Activated T-cell treated with anti-CD3 and anti-CD28 coated beads, Interleukin-2, amount 50 U/mL, for 4 hours (primary cell): Measurements from ENCODE around the gene TSPAN4. TPM values are rescaled to one million over a fixed set of nuclear protein-coding genes. Genes with fewer than 3 reads are reported as not detected.

ENCODE experiments used
- ATAC-seq, 2 donors: fragments of 200-7000 bp; cut with Tn5 transposase; one replicate each; pipeline ENCODE4 v1.10.0; 2021
- DNase-seq: peaks from one replicate; pipeline ENCODE4 v3.0.0-alpha.2; 2020
- H3K27me3 Mint-ChIP-seq: one replicate; pipeline ENCODE4 v1.8.0; 2021; ENCODE audit warnings: low read depth, mixed read lengths
- H3K36me3 Mint-ChIP-seq: one replicate; pipeline ENCODE4 v1.8.0; 2022; ENCODE audit warnings: mixed read lengths; ENCODE audit not compliant: insufficient read depth
- H3K4me1 Mint-ChIP-seq: one replicate; pipeline ENCODE4 v1.8.0; 2021; ENCODE audit warnings: low read depth, mixed read lengths
- H3K4me3 Mint-ChIP-seq: one replicate; pipeline ENCODE4 v1.8.0; 2021; ENCODE audit warnings: mild to moderate bottlenecking, moderate library complexity, mixed read lengths
- H3K9me3 Mint-ChIP-seq: one replicate; pipeline ENCODE4 v1.8.0; 2021; ENCODE audit warnings: mixed read lengths
- total RNA-seq, 3 donors: library from RNA; stranded (reverse); gene quantifications; one replicate each; pipeline ENCODE4 v1.2.1, GENCODE V29; 2021

The TSPAN4 gene
- total RNA-seq, 3 donors from 2014 or later, result 4.6 to 6.0 (median 5.7) TPM

DNA sequence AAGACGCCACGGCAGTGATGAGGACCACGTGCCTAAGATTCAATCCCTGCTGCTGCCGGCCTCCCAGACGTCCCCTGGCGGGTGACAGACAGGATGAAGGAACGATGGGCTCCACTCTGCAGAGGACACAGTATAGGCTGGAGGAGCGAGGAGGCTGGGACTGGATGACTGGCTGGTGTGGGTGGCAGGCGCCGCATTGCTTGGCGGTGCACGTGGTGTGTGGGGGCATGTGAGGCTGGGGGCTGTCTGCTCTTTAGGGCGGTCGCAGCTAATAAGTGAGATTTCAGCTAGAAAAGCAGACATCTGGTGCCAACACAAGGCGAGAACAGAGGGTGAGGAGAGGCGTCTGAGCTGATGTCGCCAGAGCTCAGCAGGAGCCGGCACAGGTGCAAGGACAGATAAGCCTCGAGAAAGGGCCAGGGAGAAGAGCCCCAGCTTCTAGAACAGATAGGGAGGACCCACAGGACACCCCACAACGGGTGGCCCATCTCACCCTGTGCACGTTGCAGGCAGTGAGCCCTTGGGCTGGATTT, 33.2 kb downstream of the TSPAN4 start:
- H3K36me3 Mint-ChIP-seq, result peaks cover 27% of the 10 kb centered on the region
- no peak overlapping the region for H3K4me3 Mint-ChIP-seq
- H3K27me3 Mint-ChIP-seq, result no peaks in the 10 kb centered on the region
- H3K9me3 Mint-ChIP-seq, result no peaks in the 10 kb centered on the region
- no peak for DNase-seq
- no peaks in the 10 kb centered on the region for H3K4me1 Mint-ChIP-seq
- no peak for ATAC-seq

DNA sequence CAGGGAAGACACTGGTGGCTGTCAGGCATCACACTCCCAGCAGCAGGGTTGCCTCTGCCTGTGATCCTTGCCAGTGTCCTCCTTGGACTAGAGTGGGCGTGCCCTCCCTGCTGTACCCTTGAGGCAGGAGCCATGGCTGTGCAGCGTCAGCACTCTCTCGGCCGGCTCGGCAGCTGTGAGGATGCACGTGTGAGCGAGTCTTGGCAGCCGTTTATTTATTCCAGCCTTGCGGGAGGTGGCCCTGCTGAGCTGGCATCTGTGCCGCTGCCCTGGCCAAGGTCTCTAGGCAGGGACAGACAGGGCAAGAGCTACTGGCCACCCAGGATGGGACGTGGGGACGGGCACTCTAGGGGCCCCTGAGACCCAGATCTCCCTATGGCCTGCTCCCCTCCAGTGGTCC, 33.9 kb downstream of the TSPAN4 start:
- no peak for ATAC-seq
- Mint-ChIP-seq H3K4me3 (no peak overlapping the region), H3K9me3 (no peaks in the 10 kb centered on the region), H3K36me3 (peaks cover 30% of the 10 kb centered on the region), H3K4me1 (no peaks in the 10 kb centered on the region), H3K27me3 (no peaks in the 10 kb centered on the region)
- DNase-seq, result no peak

DNA sequence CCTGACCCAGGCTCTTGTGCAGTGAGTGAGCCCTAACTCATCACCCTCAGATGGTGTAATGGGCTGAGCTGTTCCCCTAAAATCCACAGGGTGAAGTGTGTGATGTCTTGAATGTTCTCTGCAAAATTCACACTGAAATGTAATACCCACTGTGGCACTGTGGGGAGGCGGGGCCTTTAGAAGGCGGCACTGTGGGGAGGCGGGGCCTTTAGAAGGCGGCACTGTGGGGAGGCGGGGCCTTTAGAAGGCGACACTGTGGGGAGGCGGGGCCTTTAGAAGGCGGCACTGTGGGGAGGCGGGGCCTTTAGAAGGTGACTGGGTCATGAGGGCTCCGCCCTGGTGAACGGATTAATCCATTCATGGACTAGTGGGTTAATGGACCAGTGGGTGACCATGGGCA, 34.9 kb downstream of the TSPAN4 start:
- Mint-ChIP-seq H3K4me3 (no peak overlapping the region), H3K9me3 (no peaks in the 10 kb centered on the region), H3K27me3 (no peaks in the 10 kb centered on the region), H3K36me3 (peaks cover 33% of the 10 kb centered on the region), H3K4me1 (no peaks in the 10 kb centered on the region)
- no peak for DNase-seq
- peak; percentile 66 to 74 for ATAC-seq

DNA sequence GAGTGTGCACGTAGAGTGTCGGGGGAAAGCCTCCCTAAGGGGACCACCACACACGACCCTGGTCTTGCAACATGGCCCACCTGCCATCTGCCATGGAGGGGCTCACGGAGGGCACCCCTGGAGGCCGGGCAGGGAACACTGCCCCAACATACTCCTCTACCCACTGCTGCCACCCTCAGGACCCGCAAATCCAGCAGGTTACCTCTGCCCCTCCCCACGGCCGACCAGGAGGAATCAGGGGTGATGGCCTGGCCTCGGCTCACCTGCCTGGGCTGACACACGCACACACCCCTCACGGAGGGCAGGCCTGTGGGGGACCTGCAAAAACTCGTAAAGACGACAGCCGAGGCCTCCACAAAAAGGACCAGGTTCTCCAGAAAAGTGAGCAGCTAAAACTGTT, 37.8 kb downstream of the TSPAN4 start:
- H3K27me3 Mint-ChIP-seq, result no peaks in the 10 kb centered on the region
- H3K4me3 Mint-ChIP-seq, result no peak overlapping the region
- no peaks in the 10 kb centered on the region for H3K9me3 Mint-ChIP-seq
- ATAC-seq (no peak), DNase-seq (no peak)
- H3K4me1 Mint-ChIP-seq, result no peaks in the 10 kb centered on the region
- peaks cover 23% of the 10 kb centered on the region for H3K36me3 Mint-ChIP-seq

DNA sequence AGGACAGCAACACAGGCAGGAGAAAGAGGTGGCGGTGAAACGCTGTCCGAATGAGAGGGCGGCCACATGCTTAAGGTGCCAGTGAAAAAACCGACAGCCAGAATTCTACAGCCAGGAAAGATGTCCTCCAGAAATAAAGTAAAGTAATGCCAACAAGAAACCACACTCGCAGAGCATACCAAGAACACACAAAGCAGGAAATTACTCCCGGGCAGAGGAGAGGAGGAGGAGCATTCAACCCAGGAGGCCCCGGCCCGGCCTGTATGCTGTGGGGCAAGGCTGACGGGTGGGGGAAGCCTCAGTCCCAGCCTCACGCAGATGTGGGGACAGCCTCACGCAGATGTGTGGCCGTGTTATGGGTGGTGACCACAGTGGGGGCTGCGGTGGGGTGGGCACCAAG, 39.9 kb downstream of the TSPAN4 start:
- Mint-ChIP-seq H3K9me3 (no peaks in the 10 kb centered on the region), H3K27me3 (no peaks in the 10 kb centered on the region), H3K4me3 (no peak overlapping the region), H3K36me3 (peaks cover 25% of the 10 kb centered on the region), H3K4me1 (no peaks in the 10 kb centered on the region)
- no peak for DNase-seq
- no peak for ATAC-seq

DNA sequence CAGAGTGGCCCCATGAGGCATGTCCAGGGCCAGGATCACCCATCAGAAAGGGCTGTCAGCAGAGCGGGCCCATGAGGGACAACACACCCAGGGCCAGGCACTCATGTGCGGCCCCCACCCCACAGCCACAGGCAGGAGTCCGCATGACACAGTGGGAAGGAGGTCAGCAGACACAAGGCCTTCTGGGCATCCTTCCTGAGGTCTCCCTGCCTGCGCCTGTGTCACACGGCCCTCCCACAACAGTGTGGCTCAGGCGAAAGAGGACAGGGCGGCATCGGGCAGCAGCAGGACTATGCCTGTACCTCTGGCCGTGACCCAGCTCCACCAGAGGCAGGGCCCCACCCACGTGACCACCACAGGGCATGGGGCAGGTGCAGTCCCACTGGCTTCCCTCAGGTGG, 40.9 kb downstream of the TSPAN4 start:
- Mint-ChIP-seq H3K9me3 (no peaks in the 10 kb centered on the region), H3K4me3 (no peak overlapping the region), H3K27me3 (no peaks in the 10 kb centered on the region), H3K36me3 (peaks cover 23% of the 10 kb centered on the region), H3K4me1 (no peaks in the 10 kb centered on the region)
- no peak for DNase-seq
- no peak for ATAC-seq

DNA sequence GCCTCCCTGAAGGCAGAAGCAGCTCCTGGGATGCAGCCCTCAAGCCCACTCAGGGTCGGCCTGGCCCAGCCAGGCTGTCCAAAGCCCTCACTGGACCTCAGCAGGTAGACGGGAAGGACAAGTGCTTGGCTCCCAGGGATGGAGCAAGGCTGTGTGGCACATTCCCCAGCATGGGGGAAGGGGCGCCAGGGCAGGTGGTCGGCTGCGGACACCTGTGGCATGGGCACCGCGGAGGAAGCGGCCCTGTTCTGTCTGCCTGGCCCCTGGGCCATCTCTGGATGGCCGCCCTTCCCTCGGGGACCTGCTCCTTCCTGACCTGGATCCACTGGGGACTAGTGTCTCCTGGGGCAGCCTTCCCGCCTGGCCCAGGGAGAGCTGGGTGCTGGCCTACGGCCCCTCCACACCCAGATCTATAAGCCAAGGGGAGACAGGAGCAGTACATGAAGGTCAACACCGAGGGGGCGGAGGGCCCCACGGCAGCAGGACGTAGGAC, 42.0 kb downstream of the TSPAN4 start:
- Mint-ChIP-seq H3K9me3 (no peaks in the 10 kb centered on the region), H3K27me3 (no peaks in the 10 kb centered on the region), H3K36me3 (peaks cover 18% of the 10 kb centered on the region), H3K4me3 (no peak overlapping the region), H3K4me1 (no peaks in the 10 kb centered on the region)
- ATAC-seq, result no peak
- DNase-seq, result no peak

DNA sequence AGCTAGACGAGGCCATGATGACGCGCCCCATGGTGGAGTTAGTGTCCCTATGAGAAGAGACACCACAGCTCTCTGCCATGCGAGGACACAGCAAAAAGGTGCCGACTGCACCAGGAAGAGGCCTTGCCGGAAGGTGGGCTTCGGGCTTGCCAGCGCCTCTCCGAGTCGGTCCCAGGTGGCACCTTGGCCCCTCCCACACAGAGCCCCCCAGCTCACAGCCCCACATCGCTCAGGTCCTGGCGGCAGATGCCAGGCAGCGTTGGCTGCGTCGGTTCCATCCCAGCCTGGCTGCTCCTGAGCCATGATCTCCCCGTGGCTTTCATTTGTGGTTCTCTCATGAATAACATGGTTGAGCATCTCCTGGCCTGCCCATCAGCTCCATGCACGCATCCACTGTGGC, 43.9 kb downstream of the TSPAN4 start:
- no peak for DNase-seq
- Mint-ChIP-seq H3K27me3 (no peaks in the 10 kb centered on the region), H3K4me3 (no peak overlapping the region), H3K9me3 (no peaks in the 10 kb centered on the region), H3K36me3 (peaks cover 11% of the 10 kb centered on the region), H3K4me1 (no peaks in the 10 kb centered on the region)
- no peak for ATAC-seq

DNA sequence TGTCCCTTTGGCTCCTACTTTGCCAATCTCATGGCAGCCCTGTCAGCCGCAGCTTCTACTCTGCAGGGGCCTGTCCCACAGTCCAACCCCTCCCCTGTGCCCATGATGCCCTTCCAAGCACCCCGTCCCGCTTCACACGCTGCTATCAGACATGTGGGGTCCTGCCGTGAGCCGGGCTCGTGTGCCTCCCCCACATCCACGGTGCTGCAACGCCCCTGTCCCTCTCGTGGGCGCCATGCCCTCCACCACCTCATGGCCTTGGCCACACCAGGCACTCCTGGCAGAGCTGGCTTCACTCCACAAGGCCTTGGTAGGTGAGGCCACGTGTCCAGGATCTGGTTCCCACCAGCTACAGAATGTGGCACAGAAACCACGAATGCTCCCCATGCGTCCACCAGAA, 44.9 kb downstream of the TSPAN4 start:
- Mint-ChIP-seq H3K4me1 (no peaks in the 10 kb centered on the region), H3K9me3 (no peaks in the 10 kb centered on the region), H3K4me3 (no peak overlapping the region), H3K36me3 (peaks cover 9% of the 10 kb centered on the region), H3K27me3 (no peaks in the 10 kb centered on the region)
- ATAC-seq, result no peak
- no peak for DNase-seq

DNA sequence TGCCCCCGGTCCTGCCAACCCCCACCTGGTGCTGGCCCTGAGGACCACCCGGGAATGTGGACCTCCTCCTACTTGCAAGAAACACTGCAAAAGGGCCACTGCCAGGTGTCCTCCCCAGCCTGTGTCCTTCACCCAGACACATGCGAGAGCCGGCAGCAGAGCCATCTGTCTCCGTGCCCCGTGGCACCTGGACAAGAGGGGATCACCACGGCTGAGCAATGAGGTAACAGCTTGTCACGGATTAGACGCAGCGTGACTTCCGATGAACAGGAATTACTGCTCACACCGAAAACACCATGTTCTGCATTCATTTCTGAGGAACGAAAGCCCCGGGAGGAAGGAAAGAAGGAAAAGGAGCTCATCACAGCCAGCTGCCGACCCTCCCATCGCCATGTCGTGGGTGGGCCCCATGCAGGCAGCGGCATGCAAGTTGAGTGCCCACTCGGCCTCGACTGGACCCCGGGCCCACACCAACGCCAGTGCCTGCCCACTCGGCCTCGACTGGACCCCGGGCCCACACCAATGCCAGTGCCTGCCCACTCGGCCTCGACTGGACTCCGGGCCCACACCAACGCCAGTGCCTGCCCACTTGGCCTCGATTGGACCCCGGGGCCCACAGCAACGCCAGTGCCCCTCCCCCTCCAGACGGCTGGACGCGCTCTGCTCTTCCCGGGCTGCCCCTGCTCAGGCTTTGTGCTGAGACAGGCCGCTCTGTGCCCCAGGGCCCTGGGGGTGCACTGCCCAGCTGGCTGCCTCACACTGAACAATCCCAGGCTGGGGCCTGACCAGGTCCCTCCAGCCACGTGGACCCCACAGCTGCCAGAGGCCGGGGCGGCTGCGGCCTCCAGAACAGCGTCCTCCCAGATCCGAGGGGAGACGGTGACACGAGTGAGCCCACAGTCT, 45.9 kb downstream of the TSPAN4 start:
- no peaks in the 10 kb centered on the region for H3K4me1 Mint-ChIP-seq

DNA sequence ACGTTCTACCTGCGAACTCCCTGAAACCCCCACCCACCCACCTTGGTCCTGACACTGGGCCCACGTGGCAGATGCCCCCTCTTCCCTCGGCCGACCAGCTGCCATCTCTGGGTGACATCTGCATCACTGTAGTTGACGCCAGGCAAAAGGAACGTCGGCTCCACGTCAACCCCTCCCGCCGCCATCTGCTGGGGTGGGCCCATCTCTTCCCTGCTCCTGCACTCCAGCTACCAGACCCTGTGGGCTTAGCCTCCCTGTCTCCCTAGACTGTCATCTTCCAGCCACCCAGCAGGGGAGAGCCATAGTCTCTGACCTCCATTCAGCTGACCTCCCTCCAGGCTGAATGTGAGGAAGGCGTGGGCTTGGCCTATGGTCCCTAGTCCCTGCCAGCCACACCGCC, 46.6 kb downstream of the TSPAN4 start:
- H3K4me3 Mint-ChIP-seq, result no peak overlapping the region

More for the DNA sequence above, 45.9 kb downstream of the TSPAN4 start:
- H3K4me3 Mint-ChIP-seq, result no peak overlapping the region
- DNase-seq, result no peak
- H3K9me3 Mint-ChIP-seq, result no peaks in the 10 kb centered on the region
- ATAC-seq, result no peak
- H3K27me3 Mint-ChIP-seq, result no peaks in the 10 kb centered on the region
- H3K36me3 Mint-ChIP-seq, result peaks cover 9% of the 10 kb centered on the region

DNA sequence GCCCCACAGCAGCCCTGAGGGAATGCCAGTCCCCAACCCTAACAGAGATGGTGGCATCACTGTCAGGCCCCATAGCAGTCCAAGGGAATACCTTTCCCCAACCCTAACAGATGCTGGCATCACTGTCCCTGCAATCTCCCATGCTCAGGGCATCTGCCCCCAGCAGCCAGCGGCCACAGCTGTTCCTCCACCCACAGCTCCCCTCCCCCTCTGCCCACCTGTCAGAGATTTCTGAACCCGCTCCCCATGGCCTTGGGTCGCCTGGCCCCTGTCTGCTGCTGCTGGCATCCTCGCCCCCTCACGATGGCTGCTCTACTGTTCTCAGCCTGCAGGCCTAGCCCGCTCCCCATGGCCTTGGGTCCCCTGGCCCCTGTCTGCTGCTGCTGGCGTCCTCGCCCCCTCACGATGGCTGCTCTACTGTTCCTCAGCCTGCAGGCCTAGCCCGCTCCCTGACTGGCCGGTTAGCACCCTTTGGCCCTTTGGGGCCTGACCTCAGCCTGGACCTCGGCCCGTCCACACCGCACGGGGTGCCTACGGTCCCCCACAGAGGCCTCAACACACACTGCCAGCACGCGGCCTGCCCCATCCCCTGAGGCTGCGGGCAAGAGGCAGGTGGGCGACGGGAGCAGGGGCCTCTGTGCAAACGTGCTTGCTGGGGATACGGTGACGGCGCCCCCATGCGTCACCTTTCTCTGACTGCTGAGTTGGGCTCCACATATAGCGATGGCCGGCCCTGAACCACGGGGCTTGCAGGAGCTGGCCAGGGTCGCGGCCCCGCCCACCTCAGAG, 47.2 kb downstream of the TSPAN4 start:
- no peaks in the 10 kb centered on the region for H3K4me1 Mint-ChIP-seq
- H3K4me3 Mint-ChIP-seq, result no peak overlapping the region
- DNase-seq (no peak), ATAC-seq (no peak)
- H3K36me3 Mint-ChIP-seq, result peaks cover 9% of the 10 kb centered on the region
- H3K9me3 Mint-ChIP-seq, result no peaks in the 10 kb centered on the region
- no peaks in the 10 kb centered on the region for H3K27me3 Mint-ChIP-seq

More for the DNA sequence above, 46.6 kb downstream of the TSPAN4 start:
- Mint-ChIP-seq H3K27me3 (no peaks in the 10 kb centered on the region), H3K4me1 (no peaks in the 10 kb centered on the region), H3K36me3 (peaks cover 9% of the 10 kb centered on the region), H3K9me3 (no peaks in the 10 kb centered on the region)
- DNase-seq, result no peak
- ATAC-seq, result no peak

DNA sequence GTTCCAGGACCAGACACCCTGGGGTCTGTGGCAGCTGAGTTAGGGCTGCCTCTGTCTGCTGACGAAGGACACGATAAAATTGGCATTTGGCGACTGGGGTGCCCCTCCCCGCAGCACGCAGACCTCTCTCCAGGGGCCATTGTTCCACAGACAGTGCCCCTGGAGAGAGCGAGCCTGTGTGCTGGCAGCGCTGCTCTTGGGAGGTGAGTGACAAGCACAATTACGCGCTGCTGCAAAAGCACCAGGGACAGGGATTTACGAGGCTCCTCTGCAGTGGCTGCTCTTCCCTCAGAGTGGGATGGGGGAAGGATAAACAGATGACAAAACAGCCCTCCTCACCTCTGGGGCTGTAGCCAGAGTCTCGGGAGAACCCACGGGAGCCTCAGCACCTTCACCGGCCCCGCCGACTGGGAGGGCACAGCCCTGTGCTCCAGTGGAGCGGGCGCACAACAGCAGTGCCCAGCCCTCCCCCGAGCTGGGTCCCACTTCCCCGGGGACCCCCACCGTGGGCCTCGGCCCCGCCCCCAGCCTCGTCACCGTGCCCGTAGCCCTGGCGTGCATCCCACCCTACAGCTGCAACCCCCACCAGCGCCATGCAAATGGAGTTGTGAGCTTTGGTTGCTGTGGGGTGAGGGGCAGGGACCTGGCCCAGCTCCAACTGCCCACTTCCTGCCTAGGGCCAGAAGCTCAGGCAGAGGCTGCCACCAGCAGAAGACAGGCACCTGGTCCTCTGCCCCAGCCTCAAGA, 48.3 kb downstream of the TSPAN4 start:
- Mint-ChIP-seq H3K27me3 (no peaks in the 10 kb centered on the region), H3K36me3 (peaks cover 9% of the 10 kb centered on the region), H3K4me3 (no peak overlapping the region), H3K4me1 (no peaks in the 10 kb centered on the region), H3K9me3 (no peaks in the 10 kb centered on the region)
- ATAC-seq (no peak), DNase-seq (no peak)
